Stimulated activated CD4-positive, alpha-beta T cell treated with anti-CD3 and anti-CD28 coated beads, Interleukin-2, amount 100 ng/mL, for 24 hours (primary cell): ENCODE measurements around the gene CREBRF.
"Not testable (repeated sequence)": the region's sequence is repeated elsewhere in the genome, so short reads cannot be mapped to it uniquely, and the experiment has no call there.

Experiments used
- DNase-seq, 2 donors: peaks; one replicate each; pipeline ENCODE4 v3.0.0-alpha.2; 2020

Gene CREBRF

GRCh38 chr5:173089581-173089980, 33.4 kb downstream of the CREBRF start:
- no peak for DNase-seq

- DNase-seq, result no peak
These were observed 34.5 kb downstream of the CREBRF start for GRCh38 chr5:173090639-173091038.

GRCh38 chr5:173091981-173092380, 35.8 kb downstream of the CREBRF start:
- no peak for DNase-seq

GRCh38 chr5:173093606-173094005, 37.5 kb downstream of the CREBRF start:
- no peak for DNase-seq

GRCh38 chr5:173094012-173094661, 38.0 kb downstream of the CREBRF start:
- no peak for DNase-seq

DNA sequence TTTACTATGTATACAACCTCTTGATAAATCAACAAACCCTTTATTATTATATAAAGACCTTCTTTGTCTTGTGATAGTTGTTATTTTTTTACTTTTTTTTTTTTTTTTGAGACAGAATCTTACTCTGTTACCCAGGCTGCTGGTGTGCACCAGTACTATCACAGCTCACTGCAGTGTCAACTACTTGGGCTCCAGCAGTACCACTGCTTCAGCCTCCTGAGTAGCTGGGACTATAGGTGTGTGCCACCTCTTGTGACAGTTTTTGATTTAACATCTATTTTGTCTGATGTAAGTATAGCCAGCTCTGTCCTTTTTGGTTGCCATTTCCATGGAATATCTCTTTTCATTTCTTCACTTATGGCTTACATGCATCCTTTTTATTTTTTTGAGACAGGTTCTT, 42.6 kb downstream of the CREBRF start:
- DNase-seq, result no peak

GRCh38 chr5:173099461-173099860, 43.3 kb downstream of the CREBRF start:
- no peak for DNase-seq

DNA sequence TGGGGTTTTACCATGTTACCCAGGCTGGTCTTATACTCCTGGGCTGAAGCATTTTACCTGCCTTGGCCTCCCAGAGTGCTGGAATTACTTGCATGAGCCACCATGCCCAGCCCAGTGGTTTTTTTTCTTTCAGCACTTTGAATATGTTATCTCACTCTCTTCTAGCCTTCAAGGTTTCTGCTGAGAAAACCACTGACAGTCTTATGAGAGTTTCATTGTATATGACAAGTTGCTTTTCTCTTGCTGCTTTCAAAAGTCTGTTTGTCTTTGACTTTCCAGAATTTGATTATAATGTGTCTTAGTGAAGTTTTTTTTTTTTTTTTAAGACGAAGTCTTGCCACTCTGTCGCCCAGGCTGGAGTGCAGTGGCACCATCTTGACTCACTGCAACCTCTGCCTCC, 45.1 kb downstream of the CREBRF start:
- no peak for DNase-seq

DNA sequence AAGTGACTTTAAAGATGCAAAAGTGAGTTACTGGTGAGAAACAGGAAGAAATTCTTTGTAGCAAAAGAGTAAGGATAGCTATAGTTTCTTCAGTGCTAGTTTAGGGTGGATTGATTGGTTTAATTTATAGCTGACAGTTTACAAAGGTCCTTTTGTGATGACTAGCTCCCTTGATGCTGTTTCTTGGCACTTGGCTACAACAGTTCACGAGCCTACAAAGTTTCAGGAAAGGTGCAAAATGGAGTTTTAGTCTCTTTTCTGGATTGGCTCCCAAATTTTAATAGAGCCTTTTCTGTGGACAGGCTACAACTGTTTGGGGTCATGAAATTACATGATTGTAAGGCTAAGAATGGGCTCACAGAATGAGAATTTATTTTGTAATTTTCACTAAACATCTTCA, 47.3 kb downstream of the CREBRF start:
- DNase-seq, result no peak

- DNase-seq, result no peak
These were observed 52.8 kb downstream of the CREBRF start for GRCh38 chr5:173108914-173109313.

DNA sequence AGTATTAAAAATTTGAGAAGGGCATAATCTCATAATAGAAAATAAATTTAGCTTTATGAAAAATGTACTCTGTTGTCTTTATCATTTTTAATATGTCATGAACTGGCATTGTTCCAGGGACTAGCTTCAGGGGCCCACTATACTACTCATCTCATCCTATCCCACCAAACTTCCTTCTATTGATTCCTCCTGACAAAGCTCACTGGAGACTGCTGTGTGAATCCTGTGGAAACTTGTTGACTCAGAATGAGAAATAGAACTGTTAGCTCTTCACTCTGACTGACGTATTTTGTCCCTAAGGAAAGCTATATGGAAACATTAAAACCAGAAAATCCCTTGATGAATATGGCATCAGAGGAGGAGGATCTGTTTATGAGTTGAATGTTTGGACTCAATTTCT, 58.4 kb downstream of the CREBRF start:
- no peak for DNase-seq

- no peak for DNase-seq
These were observed 63.6 kb downstream of the CREBRF start for GRCh38 chr5:173119719-173120118.

DNA sequence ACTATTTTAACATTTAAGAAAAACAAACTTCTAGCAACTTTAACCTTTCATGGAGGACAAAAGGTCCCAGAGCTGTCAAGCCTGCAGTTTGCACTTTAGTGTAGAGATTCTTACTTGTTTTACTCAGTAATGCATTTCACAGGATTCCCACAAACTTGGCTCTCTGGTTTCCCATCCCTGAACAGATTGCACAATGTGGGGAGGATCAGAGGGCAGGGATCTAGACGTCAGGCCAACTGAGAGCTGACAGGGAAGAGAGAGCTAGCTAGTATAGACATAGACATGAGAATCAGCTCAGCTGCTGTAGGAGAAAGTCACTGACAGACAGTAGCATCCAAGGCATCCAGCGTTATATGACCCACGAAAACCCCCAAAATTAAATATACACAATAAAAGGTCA, 67.3 kb downstream of the CREBRF start:
- DNase-seq, result no peak

DNA sequence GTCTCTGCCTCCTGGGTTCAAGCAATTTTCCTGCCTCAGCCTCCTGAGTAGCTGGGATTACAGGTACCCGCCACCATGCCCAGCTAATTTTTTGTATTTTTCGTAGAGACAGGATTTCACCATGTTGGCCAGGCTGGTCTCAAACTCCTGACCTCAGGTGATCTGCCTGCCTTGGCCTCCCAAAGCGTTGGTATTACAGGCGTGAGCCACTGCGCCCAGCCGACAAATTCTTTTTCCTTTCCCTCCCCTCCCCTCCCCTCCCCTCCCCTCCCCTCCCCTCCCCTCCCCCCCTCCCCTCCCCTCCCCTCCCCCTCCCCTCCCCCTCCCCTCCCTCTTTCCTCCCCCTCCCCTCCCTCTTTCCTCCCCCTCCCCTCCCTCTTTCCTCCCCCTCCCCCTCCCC, 76.0 kb downstream of the CREBRF start:
- DNase-seq, result not testable (repeated sequence)

- no peak for DNase-seq
These were observed 82.6 kb downstream of the CREBRF start for GRCh38 chr5:173138707-173139106.

- DNase-seq, result no peak
These were observed 83.5 kb downstream of the CREBRF start for GRCh38 chr5:173139631-173140030.

- no peak for DNase-seq
These were observed 84.6 kb downstream of the CREBRF start for GRCh38 chr5:173140769-173141168.

DNA sequence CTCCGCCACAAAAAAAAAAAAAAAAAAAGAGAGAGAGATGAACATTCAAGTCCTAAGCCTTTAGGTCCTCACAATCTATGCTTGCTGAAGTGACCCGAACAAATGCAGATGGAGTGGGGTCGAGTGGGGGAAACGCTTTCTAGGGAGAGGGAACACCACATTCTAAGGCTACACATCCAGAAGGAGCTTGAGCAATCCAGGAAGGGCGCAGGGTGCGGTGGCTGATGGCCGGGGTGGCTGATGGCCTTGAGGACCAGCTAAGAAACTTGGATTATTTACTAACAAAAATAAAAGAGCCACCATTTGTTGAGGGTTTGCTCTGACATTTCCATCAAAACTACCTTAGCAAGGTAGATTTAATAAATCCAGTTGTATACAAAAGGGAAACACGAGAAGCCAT, 87.4 kb downstream of the CREBRF start:
- DNase-seq, result no peak

DNA sequence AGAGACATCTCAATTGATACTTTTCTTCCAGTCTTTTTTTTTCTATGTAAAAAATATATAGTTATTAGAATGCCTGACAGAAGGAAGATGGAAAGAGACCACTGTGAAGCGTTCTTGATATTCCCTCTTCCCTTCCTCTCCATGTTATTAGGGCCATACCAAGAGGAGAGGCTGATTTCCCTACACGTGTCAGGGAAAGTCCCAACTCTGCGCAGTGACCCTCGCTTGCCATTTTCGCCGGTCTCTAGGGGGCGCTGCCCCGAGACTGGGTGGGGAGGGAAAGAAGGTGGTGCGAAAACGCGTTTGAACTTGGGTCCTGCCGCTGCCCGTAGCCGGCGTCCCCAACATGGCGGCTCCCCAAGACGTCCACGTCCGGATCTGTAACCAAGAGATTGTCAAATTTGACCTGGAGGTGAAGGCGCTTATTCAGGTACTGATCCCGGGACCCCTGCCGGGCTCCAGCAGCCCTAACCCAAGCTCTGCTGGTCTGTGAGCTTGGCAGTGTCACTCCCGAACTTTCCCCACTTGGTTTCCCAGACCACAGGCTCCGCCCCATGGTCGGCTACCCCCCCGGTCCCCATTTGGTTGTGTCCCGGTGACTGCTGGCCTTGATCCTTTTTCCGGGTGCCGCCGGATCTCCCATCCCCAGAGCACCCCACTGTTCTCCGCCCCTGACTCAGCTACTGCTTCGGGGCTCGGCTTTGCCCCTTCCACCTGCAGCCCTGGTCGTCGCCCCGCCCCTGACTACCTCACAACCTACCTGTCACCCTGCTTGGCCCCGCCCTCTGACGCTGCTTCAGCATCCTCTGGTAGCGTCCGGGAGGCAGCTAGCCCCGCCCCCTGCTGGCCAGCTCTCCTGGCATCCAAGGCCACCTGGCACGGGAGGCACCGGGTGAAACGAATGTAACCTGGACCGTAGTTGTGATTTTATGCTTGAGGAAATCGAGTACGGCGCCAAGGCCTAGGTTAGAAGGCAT, 88.3 kb downstream of the CREBRF start, which contains the start of gene BNIP1:
TSS of gene BNIP1 (plus strand) at position 332 of the 977 bp plus-strand sequence. CDS start at position 347, 15 bp downstream.
- DNase-seq, result peak; percentile 98 to 99

DNA sequence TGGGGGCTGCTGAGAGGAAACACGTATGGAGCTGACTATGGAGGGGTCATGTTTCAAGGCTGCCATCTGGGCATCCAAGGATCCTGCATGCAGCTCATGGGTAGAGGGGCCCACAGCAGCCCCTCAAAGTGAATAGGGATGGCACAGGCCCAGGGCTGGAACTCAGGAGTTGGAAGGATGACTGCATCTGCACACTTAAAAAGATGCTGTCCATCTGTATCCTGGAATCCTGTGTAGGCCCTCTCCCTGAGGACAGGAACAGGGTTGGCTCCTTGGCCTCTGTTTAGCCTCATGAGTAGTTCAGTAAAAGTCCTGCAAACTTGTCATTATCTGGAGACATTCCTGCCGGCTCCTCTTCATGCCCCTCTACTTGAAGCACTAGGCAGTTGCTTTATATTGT, 92.2 kb downstream of the CREBRF start:
- no peak for DNase-seq

DNA sequence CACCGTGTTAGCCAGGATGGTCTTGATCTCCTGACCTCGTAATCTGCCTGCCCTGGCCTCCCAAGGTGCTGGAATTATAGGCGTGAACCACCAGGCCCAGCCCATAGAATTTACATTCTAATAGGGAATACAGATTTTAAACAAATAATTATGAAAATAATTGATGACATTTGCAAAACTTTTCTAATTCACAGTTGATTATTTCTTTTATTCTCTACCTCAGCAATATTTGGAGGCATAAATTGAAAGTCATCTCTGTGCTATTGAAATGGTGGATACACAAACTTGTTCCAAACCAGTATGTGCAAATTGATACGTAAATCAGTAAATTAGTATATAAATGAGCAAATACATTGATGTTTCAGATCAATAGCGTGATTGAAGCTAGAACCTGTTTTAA, 96.4 kb downstream of the CREBRF start:
- DNase-seq, result no peak

GRCh38 chr5:173153842-173154241, 97.7 kb downstream of the CREBRF start:
- DNase-seq, result no peak

- not testable (repeated sequence) for DNase-seq
These were observed 98.5 kb downstream of the CREBRF start for GRCh38 chr5:173154619-173155018.

GRCh38 chr5:173155912-173156311, 99.8 kb downstream of the CREBRF start:
- no peak for DNase-seq
